ENCODE data around the gene PRKCZ. TPM values are rescaled to one million over a fixed set of nuclear protein-coding genes. Genes with fewer than 3 reads are reported as not detected.

PRKCZ gene
- total RNA-seq, 1 experiment from 2014 or later, result 36.0 TPM

GRCh38 chr1:2052054-2052679 is 2.0 kb downstream of the PRKCZ start:
- CTCF ChIA-PET, result no interaction called here
- BruUV-seq (replicated peaks), result TSS peak; percentile 32
- H3K4me2 ChIP-seq, result peak overlapping the region; percentile 87; the same call in 1 of the 2 replicates

GRCh38 chr1:2052756-2053155 is 2.5 kb downstream of the PRKCZ start:
- Histone ChIP-seq H3F3A (ENCODE audit: insufficient read depth, low read depth) (no peaks in the 10 kb centered on the region; the same call in 1 of the 2 replicates), H3K9me3 (ENCODE audit: insufficient read depth, low read depth) (no peaks in the 10 kb centered on the region), H2AFZ (no peak overlapping the region), H3K36me3 (ENCODE audit: low read depth) (no peaks in the 10 kb centered on the region), H3K27ac (no peak overlapping the region), H3K4me2 (no peak overlapping the region), H3K79me2 (ENCODE audit: low read depth) (peaks cover 11% of the 10 kb centered on the region), H4K20me1 (ENCODE audit: insufficient read depth) (no peaks in the 10 kb centered on the region), H3K4me1 (replicated peaks; ENCODE audit: insufficient read depth) (0 out of 2 replicates have a peak, but pooled peaks cover 5% of the 10 kb centered on the region), H3K4me3 (no peak overlapping the region), H3K27me3 (ENCODE audit: insufficient read depth, low read depth) (no peaks in the 10 kb centered on the region), H3K9me2 (ENCODE audit: insufficient read depth) (no peaks in the 10 kb centered on the region)
- BruUV-seq (replicated peaks), result no TSS peak
- DNase-seq, result no peak
- POLR2A ChIA-PET (ENCODE audit: unreplicated experiment), result no interaction called here
- intact Hi-C loops (cut with micrococcal nuclease; ENCODE audit: unreplicated experiment), result no loop called here
- CTCF ChIA-PET, result no interaction called here
- TF ChIP-seq EZH2 (IDR thresholded peaks at IDR 0.05; ENCODE audit: low read depth), result no peak
- no peak for TF ChIP-seq CTCF (conservative IDR thresholded peaks at IDR 0.05)

More at GRCh38 chr1:2052054-2052679, 2.0 kb downstream of the PRKCZ start:
- TF ChIP-seq CTCF (conservative IDR thresholded peaks at IDR 0.05), result no peak
- no peak for TF ChIP-seq EZH2 (IDR thresholded peaks at IDR 0.05; ENCODE audit: low read depth)
- Histone ChIP-seq H3K4me1 (replicated peaks; ENCODE audit: insufficient read depth) (0 out of 2 replicates have a peak, but pooled peaks cover 5% of the 10 kb centered on the region), H3K9me3 (ENCODE audit: insufficient read depth, low read depth) (no peaks in the 10 kb centered on the region), H3K27me3 (ENCODE audit: insufficient read depth, low read depth) (no peaks in the 10 kb centered on the region), H3F3A (ENCODE audit: insufficient read depth, low read depth) (no peaks in the 10 kb centered on the region; the same call in 1 of the 2 replicates), H3K36me3 (ENCODE audit: low read depth) (no peaks in the 10 kb centered on the region), H4K20me1 (ENCODE audit: insufficient read depth) (no peaks in the 10 kb centered on the region), H3K79me2 (ENCODE audit: low read depth) (peaks cover 11% of the 10 kb centered on the region), H3K9me2 (ENCODE audit: insufficient read depth) (no peaks in the 10 kb centered on the region), H3K4me3 (no peak overlapping the region), H3K27ac (no peak overlapping the region), H2AFZ (no peak overlapping the region)
- POLR2A ChIA-PET (ENCODE audit: unreplicated experiment), result no interaction called here
- no peak for DNase-seq
- intact Hi-C loops (cut with micrococcal nuclease; ENCODE audit: unreplicated experiment), result no loop called here

- H3K79me2 ChIP-seq (ENCODE audit: low read depth), result peaks cover 11% of the 10 kb centered on the region
- H3F3A ChIP-seq (ENCODE audit: insufficient read depth, low read depth), result no peaks in the 10 kb centered on the region; the same call in 1 of the 2 replicates
- intact Hi-C loops (cut with micrococcal nuclease; ENCODE audit: unreplicated experiment), result no loop called here
- BruUV-seq (replicated peaks), result no TSS peak
- TF ChIP-seq CTCF (conservative IDR thresholded peaks at IDR 0.05) (no peak), EZH2 (IDR thresholded peaks at IDR 0.05; ENCODE audit: low read depth) (no peak)
- no peaks in the 10 kb centered on the region for H3K9me3 ChIP-seq (ENCODE audit: insufficient read depth, low read depth)
- DNase-seq, result no peak
- no peaks in the 10 kb centered on the region for H3K36me3 ChIP-seq (ENCODE audit: low read depth)
- no peak overlapping the region for H3K27ac ChIP-seq
- no peak overlapping the region for H3K4me2 ChIP-seq
- no peaks in the 10 kb centered on the region for H3K9me2 ChIP-seq (ENCODE audit: insufficient read depth)
- ChIA-PET POLR2A (ENCODE audit: unreplicated experiment) (no interaction called here), CTCF (no interaction called here)
- H4K20me1 ChIP-seq (ENCODE audit: insufficient read depth), result no peaks in the 10 kb centered on the region
- 0 out of 2 replicates have a peak, but pooled peaks cover 5% of the 10 kb centered on the region for H3K4me1 ChIP-seq (replicated peaks; ENCODE audit: insufficient read depth)
- no peak overlapping the region for H2AFZ ChIP-seq
- H3K27me3 ChIP-seq (ENCODE audit: insufficient read depth, low read depth), result no peaks in the 10 kb centered on the region
- no peak overlapping the region for H3K4me3 ChIP-seq
These were observed 3.0 kb downstream of the PRKCZ start for GRCh38 chr1:2053217-2053616.

Measured in PC-9 (cell line).